NCI-H2107 treated with DMSO at 0.1 percent for 48 hours (cell line): ENCODE results near the gene ARMH4.

Experiments used
- DNase-seq: peaks from one replicate; lab custom pipeline; 2025; ENCODE audit not compliant: unreplicated experiment; lab: John Stamatoyannopoulos, UW

The ARMH4 gene

GRCh38 chr14:58106446-58106845 is 45.6 kb downstream of the ARMH4 start:
- no peak for DNase-seq

- DNase-seq: no peak
Measured at GRCh38 chr14:58104808-58105207, 47.2 kb downstream of the ARMH4 start.

GRCh38 chr14:58100735-58101368 is 51.2 kb downstream of the ARMH4 start:
- no peak for DNase-seq

GRCh38 chr14:58099682-58100081 is 52.3 kb downstream of the ARMH4 start:
- DNase-seq: no peak

- no peak for DNase-seq
Measured at GRCh38 chr14:58098507-58098906, 53.5 kb downstream of the ARMH4 start.

GRCh38 chr14:58096731-58097130 is 55.3 kb downstream of the ARMH4 start:
- DNase-seq: no peak

GRCh38 chr14:58091883-58092630 is 60.0 kb downstream of the ARMH4 start:
- DNase-seq: no peak

GRCh38 chr14:58089612-58090011 is 62.4 kb downstream of the ARMH4 start:
- DNase-seq: no peak

GRCh38 chr14:58088961-58089360 is 63.1 kb downstream of the ARMH4 start:
- no peak for DNase-seq

- DNase-seq: no peak
Measured at GRCh38 chr14:58085877-58086276, 66.1 kb downstream of the ARMH4 start.

GRCh38 chr14:58082491-58083098 is 69.4 kb downstream of the ARMH4 start:
- no peak for DNase-seq

GRCh38 chr14:58082011-58082410 is 70.0 kb downstream of the ARMH4 start:
- DNase-seq: no peak

GRCh38 chr14:58078471-58078870 is 73.5 kb downstream of the ARMH4 start:
- no peak for DNase-seq

GRCh38 chr14:58078068-58078467 is 73.9 kb downstream of the ARMH4 start:
- DNase-seq: no peak

- DNase-seq: no peak
Measured at GRCh38 chr14:58077621-58078020, 74.4 kb downstream of the ARMH4 start.

GRCh38 chr14:58073516-58073915 is 78.5 kb downstream of the ARMH4 start:
- DNase-seq: no peak

GRCh38 chr14:58072288-58073071 is 79.5 kb downstream of the ARMH4 start:
- DNase-seq: peak; percentile 86

- no peak for DNase-seq
Measured at GRCh38 chr14:58071341-58071740, 80.7 kb downstream of the ARMH4 start.

GRCh38 chr14:58068306-58068705 is 83.7 kb downstream of the ARMH4 start:
- DNase-seq: no peak

- no peak for DNase-seq
Measured at GRCh38 chr14:58066115-58066514, 85.9 kb downstream of the ARMH4 start.

- DNase-seq: no peak
Measured at GRCh38 chr14:58061581-58061980, 90.4 kb downstream of the ARMH4 start.

GRCh38 chr14:58060898-58061297 is 91.1 kb downstream of the ARMH4 start:
- DNase-seq: no peak
